Mucosa of rectum (tissue), 2 donors: Measurements from ENCODE around the gene CPT1A.
"Not testable (repeated sequence)": the region's sequence is repeated elsewhere in the genome, so short reads cannot be mapped to it uniquely, and the experiment has no call there.

Experiments used
- H3K27ac ChIP-seq, 2 donors: one replicate each; pipeline ENCODE4 v1.7.0; 2013; ENCODE audit warnings: inconsistent platforms in 2 of 2, low read depth in 2 of 2, low read length in 2 of 2
- H3K27me3 ChIP-seq, 2 donors: one replicate each; pipeline ENCODE4 v1.7.0; 2013; ENCODE audit warnings: low read length in 2 of 2; ENCODE audit not compliant: control insufficient read depth in 2 of 2, insufficient read depth in 2 of 2
- H3K36me3 ChIP-seq, 2 donors: one replicate each; pipeline ENCODE4 v1.7.0; 2013; ENCODE audit warnings: low read length in 2 of 2; ENCODE audit not compliant: control insufficient read depth in 2 of 2, insufficient read depth in 2 of 2
- H3K4me1 ChIP-seq, 2 donors: one replicate each; pipeline ENCODE4 v1.7.0; 2013; ENCODE audit warnings: low read length in 2 of 2, mild to moderate bottlenecking in 1 of 2; ENCODE audit not compliant: control insufficient read depth in 2 of 2, insufficient read depth in 2 of 2
- H3K4me3 ChIP-seq, 2 donors: one replicate each; pipeline ENCODE4 v1.7.0; 2013; ENCODE audit warnings: low read length in 2 of 2
- H3K9ac ChIP-seq, 2 donors: one replicate each; pipeline ENCODE4 v1.7.0; 2013; ENCODE audit warnings: low read length in 2 of 2, low read depth in 1 of 2, mild to moderate bottlenecking in 1 of 2
- H3K9me3 ChIP-seq, 2 donors: one replicate each; pipeline ENCODE4 v1.7.0; 2013; ENCODE audit warnings: low read length in 2 of 2; ENCODE audit not compliant: control insufficient read depth in 2 of 2
- donor health status: healthy.
- donor health status: Normal muscosa, but diverticular disease.

Gene CPT1A

GRCh38 chr11:68868221-68868835 lies 26.6 kb upstream of the CPT1A start:
- peaks cover 7 to 13% of the 10 kb centered on the region in 2 donors for H3K4me1 ChIP-seq
- no peak overlapping the region for H3K9ac ChIP-seq
- no peak overlapping the region for H3K4me3 ChIP-seq
- no peaks in the 10 kb centered on the region for H3K27me3 ChIP-seq
- peaks cover 0 to 3% of the 10 kb centered on the region in 2 donors for H3K9me3 ChIP-seq
- no peaks in the 10 kb centered on the region for H3K36me3 ChIP-seq
- H3K27ac ChIP-seq = no peak overlapping the region

GRCh38 chr11:68867066-68867465 lies 25.4 kb upstream of the CPT1A start:
- H3K9ac ChIP-seq = no peak overlapping the region
- no peak overlapping the region for H3K4me3 ChIP-seq
- H3K36me3 ChIP-seq = no peaks in the 10 kb centered on the region
- no peaks in the 10 kb centered on the region for H3K27me3 ChIP-seq
- no peak overlapping the region for H3K27ac ChIP-seq
- peaks cover 7 to 13% of the 10 kb centered on the region in 2 donors for H3K4me1 ChIP-seq
- H3K9me3 ChIP-seq = peaks cover 0 to 3% of the 10 kb centered on the region in 2 donors

DNA sequence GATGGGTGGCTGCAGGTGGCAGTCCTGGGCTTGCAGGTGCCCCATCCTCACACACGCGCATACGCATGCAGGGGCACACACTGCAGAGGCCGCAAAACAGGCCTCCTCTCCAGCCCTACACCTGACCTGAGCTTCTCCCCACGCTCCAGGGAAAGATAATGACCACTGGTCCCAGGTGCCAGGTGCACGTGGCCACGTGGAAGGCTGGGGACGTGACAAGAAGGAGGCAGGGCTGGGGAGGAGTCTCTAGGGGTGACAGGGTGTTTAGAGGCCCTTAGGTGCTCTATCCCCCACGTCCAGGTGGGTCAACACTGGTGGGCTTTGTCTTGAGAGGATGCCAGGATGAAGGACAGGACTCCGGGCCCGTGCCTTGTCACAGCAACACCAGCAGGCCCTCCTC lies 23.5 kb upstream of the CPT1A start:
- Histone ChIP-seq H3K36me3 (no peaks in the 10 kb centered on the region), H3K4me3 (no peak overlapping the region), H3K9ac (no peak overlapping the region), H3K27ac (no peak overlapping the region), H3K4me1 (peaks cover 4 to 7% of the 10 kb centered on the region in 2 donors), H3K9me3 (peaks cover 0 to 3% of the 10 kb centered on the region in 2 donors), H3K27me3 (no peaks in the 10 kb centered on the region)

GRCh38 chr11:68863553-68864265 lies 22.0 kb upstream of the CPT1A start:
- H3K27ac ChIP-seq = no peak overlapping the region
- H3K36me3 ChIP-seq = no peaks in the 10 kb centered on the region
- no peaks in the 10 kb centered on the region for H3K27me3 ChIP-seq
- H3K9ac ChIP-seq = no peak overlapping the region
- no peak overlapping the region for H3K4me3 ChIP-seq
- H3K9me3 ChIP-seq = peaks cover 0 to 3% of the 10 kb centered on the region in 2 donors
- no peaks in the 10 kb centered on the region for H3K4me1 ChIP-seq

DNA sequence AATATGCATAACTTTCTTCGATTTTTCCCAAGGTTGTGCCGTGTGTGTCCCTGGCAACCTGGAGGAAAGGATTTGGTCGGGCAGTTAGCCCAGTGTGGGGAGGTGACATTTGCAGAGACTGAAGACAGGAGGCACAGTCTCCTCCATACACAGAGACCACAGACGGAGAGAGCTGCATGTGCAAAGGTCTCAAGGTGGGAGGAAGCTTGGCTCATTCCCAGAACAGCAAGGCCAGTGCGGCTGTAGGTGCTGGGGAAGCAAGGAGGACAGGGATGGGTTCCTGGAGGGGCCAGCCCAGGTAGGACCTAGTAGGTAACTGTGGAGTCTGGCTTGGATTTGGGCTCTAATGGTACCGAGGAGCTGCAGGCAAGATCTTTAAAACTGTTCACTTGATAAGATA lies 20.7 kb upstream of the CPT1A start:
- Histone ChIP-seq H3K27me3 (no peaks in the 10 kb centered on the region), H3K4me3 (no peak overlapping the region), H3K27ac (no peak overlapping the region), H3K9ac (no peak overlapping the region), H3K4me1 (peaks cover 7 to 8% of the 10 kb centered on the region in 2 donors), H3K9me3 (peaks cover 0 to 3% of the 10 kb centered on the region in 2 donors), H3K36me3 (no peaks in the 10 kb centered on the region)

GRCh38 chr11:68859123-68859522 lies 17.4 kb upstream of the CPT1A start:
- peaks cover 0 to 3% of the 10 kb centered on the region in 2 donors for H3K9me3 ChIP-seq
- H3K4me1 ChIP-seq = peaks cover 17 to 18% of the 10 kb centered on the region in 2 donors
- H3K4me3 ChIP-seq = no peak overlapping the region
- H3K27me3 ChIP-seq = peaks cover 0 to 2% of the 10 kb centered on the region in 2 donors
- H3K27ac ChIP-seq = no peak overlapping the region
- H3K9ac ChIP-seq = no peak overlapping the region
- H3K36me3 ChIP-seq = no peaks in the 10 kb centered on the region

DNA sequence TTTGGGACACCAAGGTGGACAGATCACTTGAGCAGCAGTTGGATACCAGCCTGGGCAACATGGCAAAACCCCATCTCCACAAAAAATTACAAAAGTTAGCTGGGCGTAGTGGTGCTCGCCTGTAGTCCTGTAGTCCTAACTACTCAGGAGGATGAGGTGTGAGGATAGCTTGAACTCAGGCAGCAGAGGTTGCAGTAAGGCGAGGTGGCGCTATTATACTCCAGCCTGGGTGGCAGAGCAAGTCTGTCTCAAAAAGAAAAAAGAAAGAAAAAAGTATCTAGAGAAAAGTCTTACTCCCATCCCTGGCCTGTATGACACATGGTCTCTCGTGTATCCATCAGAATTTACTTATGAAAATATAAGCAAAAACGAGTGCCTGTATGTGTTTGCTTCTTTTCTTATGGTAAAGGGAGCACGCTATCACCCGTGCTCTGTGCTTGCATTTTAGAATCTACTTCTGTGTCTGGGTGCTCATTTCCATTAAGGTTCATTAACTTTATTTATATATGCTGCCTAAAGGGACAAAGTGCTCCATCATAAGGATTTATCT lies 15.4 kb upstream of the CPT1A start:
- H3K9me3 ChIP-seq = no peaks in the 10 kb centered on the region
- H3K4me3 ChIP-seq = no peak overlapping the region
- H3K27ac ChIP-seq = peak overlapping the region; percentile 50 to 67
- peaks cover 3 to 8% of the 10 kb centered on the region in 2 donors for H3K27me3 ChIP-seq
- H3K36me3 ChIP-seq = no peaks in the 10 kb centered on the region
- peaks cover 17 to 18% of the 10 kb centered on the region in 2 donors for H3K4me1 ChIP-seq
- H3K9ac ChIP-seq = peak overlapping the region in 1 of 2 donors; percentile 14

DNA sequence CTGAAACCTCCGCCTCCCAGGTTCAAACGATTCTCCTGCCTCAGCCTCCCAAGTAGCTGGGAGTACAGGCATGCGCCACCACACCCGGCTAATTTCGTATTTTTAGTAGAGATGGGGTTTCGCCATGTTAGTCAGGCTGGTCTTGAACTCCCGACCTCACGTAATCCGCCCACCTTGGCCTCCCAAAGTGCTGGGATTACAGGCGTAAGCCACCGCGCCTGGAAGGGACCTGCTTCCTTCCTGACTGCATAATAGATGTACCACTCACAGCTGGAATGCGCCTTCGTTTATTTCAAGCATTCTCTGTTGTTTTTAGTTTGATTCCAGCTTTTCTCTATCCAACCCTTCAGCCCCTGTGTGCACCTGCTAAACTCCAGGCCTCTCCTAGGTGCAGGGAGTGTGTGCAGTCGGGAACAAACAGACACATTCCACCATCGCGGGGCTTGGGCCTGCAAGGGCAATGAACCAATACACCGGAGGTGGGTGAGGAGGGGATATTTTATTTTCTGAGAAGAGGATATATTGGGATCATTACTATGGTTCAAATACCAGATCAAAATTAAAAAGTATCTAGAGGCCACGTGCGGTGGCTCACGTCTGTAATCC lies 14.8 kb upstream of the CPT1A start:
- H3K9me3 ChIP-seq, H3K9ac ChIP-seq, H3K4me3 ChIP-seq, H3K27me3 ChIP-seq, H3K36me3 ChIP-seq: not testable (repeated sequence)
- peaks cover 17 to 18% of the 10 kb centered on the region in 2 donors for H3K4me1 ChIP-seq
- peak overlapping the region; percentile 50 to 67 for H3K27ac ChIP-seq

GRCh38 chr11:68855205-68855981 lies 13.7 kb upstream of the CPT1A start:
- peaks cover 17 to 18% of the 10 kb centered on the region in 2 donors for H3K4me1 ChIP-seq
- H3K27ac ChIP-seq = peak overlapping the region; percentile 38 to 39
- peak overlapping the region; percentile 60 to 61 for H3K4me3 ChIP-seq
- peak overlapping the region; percentile 41 to 69 for H3K9ac ChIP-seq
- H3K36me3 ChIP-seq = no peaks in the 10 kb centered on the region
- H3K27me3 ChIP-seq = peaks cover 3 to 8% of the 10 kb centered on the region in 2 donors
- no peaks in the 10 kb centered on the region for H3K9me3 ChIP-seq
